Lung (tissue), 12 donors: Measurements from ENCODE around the gene PTX4. TPM values are rescaled to one million over a fixed set of nuclear protein-coding genes. Genes with fewer than 3 reads are reported as not detected.

Experiments used
- ATAC-seq: fragments of 200-7000 bp; cut with Tn5 transposase; one replicate; pipeline ENCODE4 v1.9.1; 2020; ENCODE audit warnings: moderate number of reproducible peaks; ENCODE audit not compliant: insufficient read depth, low FRiP score
- DNase-seq, 3 donors: peaks; one replicate each; pipeline ENCODE4 v3.0.0-alpha.2; 2013 to 2017
- H3K27ac ChIP-seq, 2 donors: one replicate each; pipeline ENCODE4 v1.5.1; 2013; ENCODE audit warnings: mild to moderate bottlenecking in 2 of 2, moderate library complexity in 2 of 2, control low read depth in 1 of 2, inconsistent platforms in 1 of 2, low read depth in 1 of 2, low read length in 1 of 2
- H3K27me3 ChIP-seq, 3 donors: one replicate each; pipeline ENCODE4 v1.5.1; 2013; ENCODE audit warnings: low read length in 2 of 3; ENCODE audit not compliant: control insufficient read depth in 3 of 3, insufficient read depth in 3 of 3
- H3K36me3 ChIP-seq, 4 donors: one replicate each; pipeline ENCODE4 v1.5.1; 2013; ENCODE audit warnings: low read length in 4 of 4, mild to moderate bottlenecking in 1 of 4, moderate library complexity in 1 of 4; ENCODE audit not compliant: control insufficient read depth in 4 of 4, insufficient read depth in 4 of 4
- H3K4me1 ChIP-seq, 5 donors: one replicate each; pipeline ENCODE4 v1.5.1; 2013; ENCODE audit warnings: low read length in 5 of 5, mild to moderate bottlenecking in 2 of 5, moderate library complexity in 1 of 5; ENCODE audit not compliant: control insufficient read depth in 5 of 5, insufficient read depth in 5 of 5
- H3K4me3 ChIP-seq: one replicate; pipeline ENCODE4 v1.5.1; 2013; ENCODE audit warnings: mild to moderate bottlenecking, control low read depth, moderate library complexity
- H3K9ac ChIP-seq, 2 donors: one replicate each; pipeline ENCODE4 v1.5.1; 2013; ENCODE audit warnings: low read length in 2 of 2, control low read depth in 1 of 2; ENCODE audit not compliant: insufficient read depth in 1 of 2
- H3K9me3 ChIP-seq, 4 donors: one replicate each; pipeline ENCODE4 v1.5.1; 2013; ENCODE audit warnings: low read length in 3 of 4, mild to moderate bottlenecking in 1 of 4, moderate library complexity in 1 of 4; ENCODE audit not compliant: control insufficient read depth in 4 of 4, insufficient read depth in 3 of 4
- CTCF ChIP-seq: IDR thresholded peaks from 2 replicates; pipeline ENCODE4 v1.5.1; 2012; ENCODE audit warnings: mild to moderate bottlenecking; ENCODE audit errors: control extremely low read depth, extremely low read depth
- WGBS, 2 donors: extraction: QIAGEN DNeasy Blood & Tissue Kit; methylation state at CpG; one replicate each; pipeline ENCODE4 v1.1.7; 2013; 5-methylcytosine and 5-hydroxymethylcytosine counted together
- polyA plus RNA-seq, 2 donors: library from polyadenylated mRNA; stranded (reverse); fragments of 200-250 nt; gene quantifications; one replicate each; pipeline ENCODE4 v1.2.1, GENCODE V29; 2013
- total RNA-seq, 2 donors: library from RNA; depleted of rRNA in 1 of 2; stranded (reverse); fragments of >200 nt in 1 of 2; gene quantifications; one replicate each; pipeline ENCODE4 v1.2.1, GENCODE V29; 2014 to 2021
- donor health status: control.
- donor health status: control.
- donor health status: Bipolar disorder and iron deficiency.
- donor health status: healthy.
- donor health status: DM: yes; HTN: yes; CAD: no.

PTX4 gene
- total and polyA plus RNA-seq, 4 donors = 0.02 to 0.31 (median 0.25) TPM; not detected in 1

DNA sequence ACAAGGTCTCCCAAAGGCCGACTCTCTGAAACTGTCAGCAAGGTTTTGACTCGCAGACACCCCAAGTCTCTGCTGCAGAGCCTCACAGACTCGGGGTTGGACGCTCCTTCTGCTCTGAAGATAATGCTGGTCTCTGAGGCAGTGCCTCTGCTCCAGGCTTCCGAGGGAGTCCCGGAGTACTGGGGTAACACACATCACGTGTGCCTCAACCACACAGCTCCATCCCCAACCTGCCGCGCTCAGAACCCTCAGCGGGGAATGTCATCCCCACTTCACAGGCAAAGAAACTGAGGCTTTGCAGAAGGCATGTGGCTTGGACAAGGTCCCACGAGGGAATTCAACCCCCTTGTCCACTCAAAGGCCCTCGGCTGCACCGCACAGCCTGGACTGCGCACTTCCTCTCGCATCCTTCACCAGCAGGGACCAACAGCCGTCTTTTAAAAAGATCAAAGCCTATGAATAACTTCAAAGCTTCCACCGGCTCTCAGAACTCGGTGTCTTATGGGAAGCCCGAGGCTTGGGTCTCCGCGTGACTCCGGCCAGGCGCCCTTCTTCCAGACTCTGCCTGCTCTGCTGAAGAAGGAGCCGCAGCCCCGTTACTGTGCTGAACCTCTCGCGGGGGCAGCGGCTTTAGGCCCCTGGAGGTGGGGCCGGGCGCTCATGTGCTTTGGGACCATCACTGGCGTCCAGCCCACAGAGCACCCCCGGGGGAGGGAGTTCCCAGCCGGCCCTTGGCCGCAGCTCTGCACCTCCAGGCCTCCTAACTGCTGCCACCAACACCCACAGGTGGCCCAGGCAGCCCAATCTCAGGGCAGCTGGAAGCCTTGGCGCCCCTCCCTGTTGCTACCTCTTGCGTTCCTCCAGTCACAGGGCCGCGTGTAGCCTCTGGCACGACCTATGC lies 46.9 kb upstream of the PTX4 start:
- no peaks in the 10 kb centered on the region for H3K27me3 ChIP-seq
- WGBS, 2 donors = 49 to 67% methylated on average over 37 to 39 of the region's 39 CpGs
- peaks cover 5 to 67% (median 19%) of the 10 kb centered on the region in 5 donors for H3K4me1 ChIP-seq
- no peak for TF ChIP-seq CTCF
- DNase-seq = peak; percentile 31 to 58 (median 38)
- H3K9ac ChIP-seq = peak overlapping the region in 1 of 2 donors; percentile 34
- H3K27ac ChIP-seq = peak overlapping the region; percentile 69 to 82
- no peaks in the 10 kb centered on the region for H3K9me3 ChIP-seq
- ATAC-seq = no peak
- peaks cover 0 to 45% (median 17%) of the 10 kb centered on the region in 4 donors for H3K36me3 ChIP-seq
- H3K4me3 ChIP-seq = peak overlapping the region; percentile 82

DNA sequence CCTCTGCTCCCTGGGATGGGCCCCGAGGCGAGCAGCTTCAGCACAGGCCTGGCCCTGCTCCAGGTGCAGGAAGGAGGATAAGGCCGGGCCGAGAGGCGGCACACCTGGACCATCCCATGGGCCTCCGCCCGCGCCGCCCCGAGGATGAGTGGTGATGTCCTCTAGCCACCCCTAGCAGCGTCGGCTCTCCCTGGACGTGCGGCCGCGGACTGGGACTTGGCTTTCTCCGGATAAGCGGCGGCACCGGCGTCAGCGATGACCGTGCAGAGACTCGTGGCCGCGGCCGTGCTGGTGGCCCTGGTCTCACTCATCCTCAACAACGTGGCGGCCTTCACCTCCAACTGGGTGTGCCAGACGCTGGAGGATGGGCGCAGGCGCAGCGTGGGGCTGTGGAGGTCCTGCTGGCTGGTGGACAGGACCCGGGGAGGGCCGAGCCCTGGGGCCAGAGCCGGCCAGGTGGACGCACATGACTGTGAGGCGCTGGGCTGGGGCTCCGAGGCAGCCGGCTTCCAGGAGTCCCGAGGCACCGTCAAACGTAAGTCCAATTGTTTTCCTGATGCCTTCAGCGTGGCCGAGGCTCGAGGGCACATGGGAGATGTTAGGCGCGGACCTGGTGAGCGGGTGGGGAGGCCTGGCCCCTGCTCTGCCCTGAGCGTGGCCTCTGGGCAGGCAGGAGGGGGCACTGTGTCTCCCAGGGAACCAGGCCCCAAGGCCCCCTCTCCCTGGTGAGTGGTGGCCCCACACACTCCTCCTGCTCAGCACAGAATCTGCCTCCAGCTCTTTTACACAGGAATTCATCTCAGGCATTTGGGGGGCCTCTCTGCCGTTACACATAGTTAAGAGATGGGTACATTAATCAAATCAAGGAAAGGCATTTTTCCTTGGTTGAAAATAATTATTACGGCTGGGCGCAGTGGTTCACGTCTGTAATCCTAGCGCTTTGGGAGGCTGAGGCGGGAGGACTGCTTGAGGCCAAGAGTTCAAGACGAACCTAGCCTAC lies 45.6 kb upstream of the PTX4 start:
- H3K4me3 ChIP-seq = peak overlapping the region; percentile 82
- no peaks in the 10 kb centered on the region for H3K27me3 ChIP-seq
- H3K9ac ChIP-seq = no peak overlapping the region
- DNase-seq (peak in 1 of 3 donors; percentile 44), ATAC-seq (no peak)
- peak overlapping the region; percentile 82 to 95 for H3K27ac ChIP-seq
- 32 to 48% methylated on average over 57 of the region's 57 CpGs for WGBS, 2 donors
- no peaks in the 10 kb centered on the region for H3K9me3 ChIP-seq
- TF ChIP-seq CTCF = no peak
- H3K36me3 ChIP-seq = peaks cover 0 to 33% (median 16%) of the 10 kb centered on the region in 4 donors
- H3K4me1 ChIP-seq = peaks cover 5 to 71% (median 13%) of the 10 kb centered on the region in 5 donors

- Histone ChIP-seq H3K27me3 (no peaks in the 10 kb centered on the region), H3K27ac (peak within 1 kb of the TSS; percentile 95), H3K9me3 (no peaks in the 10 kb centered on the region), H3K36me3 (peaks cover 0 to 26% (median 12%) of the 10 kb centered on the region in 4 donors), H3K4me1 (peaks cover 5 to 71% (median 16%) of the 10 kb centered on the region in 5 donors), H3K4me3 (peak within 1 kb of the TSS; percentile 82), H3K9ac (no peak within 1 kb of the TSS)
- peak; percentile 12 for ATAC-seq
- WGBS, 2 donors = 28 to 31% methylated on average over 27 of the region's 27 CpGs
- peak; percentile 81 to 95 (median 83) for DNase-seq
- TF ChIP-seq CTCF = no peak
These were observed 44.8 kb upstream of the PTX4 start, which contains the start of gene TMEM204 for GRCh38 chr16:1533443-1533951. Gene TMEM204, plus strand, starts transcription at chr16:1533666. Its CDS starts 610 bp downstream, at chr16:1534276.
